B cell (primary cell): ENCODE data around the gene ZNF728. TPM values are rescaled to one million over a fixed set of nuclear protein-coding genes. Genes with fewer than 3 reads are reported as not detected.
"Not testable (repeated sequence)": the region's sequence is repeated elsewhere in the genome, so short reads cannot be mapped to it uniquely, and the experiment has no call there.

Experiments used
- ATAC-seq: fragments of 200-7000 bp; cut with Tn5 transposase; one replicate; pipeline ENCODE4 v1.10.0; 2021; ENCODE audit warnings: low read depth, mild to moderate bottlenecking, moderate number of reproducible peaks, moderate library complexity
- CTCF ChIA-PET: fragments of 350-600 bp; sonication (Branson Sonifier 250); formaldehyde crosslinking; loops from one replicate; lab custom pipeline; 2021; ENCODE audit warnings: antibody characterized with exemption, inconsistent platforms; lab: Charles Lee
- POLR2A ChIA-PET: fragments of 350-600 bp; sonication (Branson Sonifier 250); formaldehyde crosslinking; loops from one replicate; lab custom pipeline; 2021; ENCODE audit warnings: antibody characterized with exemption; lab: Charles Lee
- DNase-seq: peaks from one replicate; pipeline ENCODE4 v3.0.0; 2013
- H2AFZ ChIP-seq: 2 replicates; pipeline ENCODE4 v1.6.1; 2012; ENCODE audit warnings: mild to moderate bottlenecking, low read depth, low read length; ENCODE audit not compliant: insufficient read depth, poor library complexity, severe bottlenecking
- H3K27ac ChIP-seq, 2 donors: 1 replicate in 1 of 2; 2 replicates in 1 of 2; pipeline ENCODE4 v1.5.1; 2012 to 2013; ENCODE audit warnings: low read length in 2 of 2, mild to moderate bottlenecking in 2 of 2, moderate library complexity in 1 of 2
- H3K27me3 ChIP-seq, 4 experiments: fragments of 200-600 bp in 1 of 4; sonication (generic) in 1 of 4; replicated peaks in 1 of 4; 1 replicate in 2 of 4; 2 replicates in 2 of 4; pipeline versions ENCODE4 v1.6.1 to v1.7.0; 2013 to 2016; ENCODE audit warnings: low read length in 3 of 4, mild to moderate bottlenecking in 2 of 4, mixed read lengths in 1 of 4, moderate library complexity in 1 of 4; ENCODE audit not compliant: insufficient read depth in 4 of 4, control insufficient read depth in 3 of 4; ENCODE audit errors: control extremely low read depth in 1 of 4
- H3K36me3 ChIP-seq, 2 experiments: replicated peaks in 1 of 2; 1 replicate in 1 of 2; 2 replicates in 1 of 2; pipeline versions ENCODE4 v1.6.1 to v1.7.1; 2013; ENCODE audit warnings: low read length in 1 of 2; ENCODE audit not compliant: insufficient read depth in 2 of 2, control insufficient read depth in 1 of 2; ENCODE audit errors: control extremely low read depth in 1 of 2, extremely low read depth in 1 of 2
- H3K4me1 ChIP-seq, 2 donors: fragments of 200-600 bp in 1 of 2; sonication (generic) in 1 of 2; 1 replicate in 1 of 2; 2 replicates in 1 of 2; pipeline versions ENCODE4 v1.5.1 to v1.6.1; 2013 to 2017; ENCODE audit warnings: low read length in 2 of 2; ENCODE audit not compliant: control insufficient read depth in 2 of 2, insufficient read depth in 2 of 2
- H3K4me2 ChIP-seq: replicated peaks from 2 replicates; pipeline ENCODE3; 2012; ENCODE audit warnings: mild to moderate bottlenecking, low read depth, low read length; ENCODE audit not compliant: poor library complexity, severe bottlenecking
- H3K4me3 ChIP-seq, 5 experiments: fragments of 200-600 bp in 1 of 5; sonication (generic) in 1 of 5; 1 replicate in 3 of 5; 2 replicates in 2 of 5; pipeline versions ENCODE4 v1.5.1 to v1.7.0; 2011 to 2016; ENCODE audit warnings: low read length in 4 of 5, mild to moderate bottlenecking in 4 of 5, low read depth in 2 of 5, control low read depth in 1 of 5, moderate library complexity in 1 of 5; ENCODE audit not compliant: insufficient read depth in 1 of 5; ENCODE audit errors: control extremely low read depth in 1 of 5, extremely low read depth in 1 of 5
- H3K79me2 ChIP-seq: fragments of 200-600 bp; sonication (generic); one replicate; pipeline ENCODE4 v1.6.0; 2016; ENCODE audit warnings: low read length; ENCODE audit not compliant: control insufficient read depth, insufficient read depth
- H3K9ac ChIP-seq: fragments of 200-600 bp; sonication (generic); 2 replicates; pipeline ENCODE4 v1.6.1; 2017; ENCODE audit warnings: mild to moderate bottlenecking, low read length, moderate library complexity
- H3K9me3 ChIP-seq, 3 donors: one replicate each; pipeline versions ENCODE4 v1.6.1 to v1.7.1; 2013; ENCODE audit warnings: low read length in 2 of 3; ENCODE audit not compliant: control insufficient read depth in 2 of 3, insufficient read depth in 1 of 3; ENCODE audit errors: control extremely low read depth in 1 of 3
- H4K20me1 ChIP-seq: 2 replicates; pipeline ENCODE4 v1.6.0; 2012; ENCODE audit warnings: mild to moderate bottlenecking, low read length; ENCODE audit not compliant: insufficient read depth, control insufficient read depth, poor library complexity, severe bottlenecking
- H3K27ac Mint-ChIP-seq: one replicate; pipeline ENCODE4 v1.8.0; 2021; ENCODE audit warnings: mixed read lengths
- H3K27me3 Mint-ChIP-seq: one replicate; pipeline ENCODE4 v1.8.0; 2021; ENCODE audit warnings: mixed read lengths
- H3K4me1 Mint-ChIP-seq: one replicate; pipeline ENCODE4 v1.8.0; 2021; ENCODE audit warnings: mixed read lengths
- H3K4me3 Mint-ChIP-seq: one replicate; pipeline ENCODE4 v1.8.0; 2021; ENCODE audit warnings: mixed read lengths
- H3K9me3 Mint-ChIP-seq: one replicate; pipeline ENCODE4 v1.8.0; 2022; ENCODE audit warnings: mixed read lengths; ENCODE audit not compliant: insufficient read depth
- WGBS: methylation state at CpG from one replicate; pipeline ENCODE4 v1.1.5; 2013; ENCODE audit warnings: missing lambda C conversion rate; ENCODE audit not compliant: insufficient coverage; 5-methylcytosine and 5-hydroxymethylcytosine counted together
- intact Hi-C: fragments of 100-400 bp; cut with micrococcal nuclease; formaldehyde crosslinking; loops from one replicate; pipeline ENCODE4 v1.10.0; 2022
- polyA plus RNA-seq: library from polyadenylated mRNA; depleted of rRNA; stranded (reverse); fragments of >200 nt; gene quantifications from 2 replicates; pipeline ENCODE4 v1.2.3, GENCODE V29; 2012
- small RNA-seq: library from RNA; depleted of rRNA; stranded (forward); fragments of <200 nt; gene quantifications from one replicate; pipeline ENCODE3, GENCODE V24; 2012; ENCODE audit warnings: low replicate concordance, low read depth; ENCODE audit not compliant: insufficient read length
- total RNA-seq, 2 donors: library from RNA; stranded (reverse); fragments of 120-200 nt in 1 of 2; gene quantifications; 1 replicate in 1 of 2; 2 replicates in 1 of 2; pipeline versions ENCODE4 v1.2.3 to v1.2.4, GENCODE V29; 2013 to 2022

The ZNF728 gene
- total and polyA plus RNA-seq, 2 donors (not counting 1 experiment from before 2014, with no cell fraction given): not detected

- H3K79me2 ChIP-seq, intact Hi-C loops, H3K4me3 ChIP-seq, H3K36me3 ChIP-seq, H4K20me1 ChIP-seq, H3K27me3 ChIP-seq, H3K27ac Mint-ChIP-seq, H3K9me3 Mint-ChIP-seq, H2AFZ ChIP-seq, H3K4me3 Mint-ChIP-seq, DNase-seq, H3K27ac ChIP-seq, H3K9ac ChIP-seq, H3K27me3 Mint-ChIP-seq, POLR2A ChIA-PET, ATAC-seq, H3K4me1 ChIP-seq, H3K4me2 ChIP-seq, H3K4me1 Mint-ChIP-seq, CTCF ChIA-PET, H3K9me3 ChIP-seq: not testable (repeated sequence)
- over 99% methylated on average over 33 of the region's 41 CpGs for WGBS
These were observed 77.8 kb downstream of the ZNF728 start for GRCh38 chr19:22925181-22925580.

Small RNAs within 50 kb of the gene (small RNA-seq; reads per million reads assigned to genes)
- not detected for gene AC022145.2

Other genes with a start within 250 kb of the ZNF728 start
- 0.12 TPM in 1 of 2 replicates, not detected in the other for gene ZNF99, start 219.0 kb downstream of the ZNF728 start, total RNA-seq
- gene ZNF99, start 219.0 kb downstream of the ZNF728 start, polyA plus RNA-seq: 0.06 TPM in 1 of 2 replicates, not detected in the other
- gene ZNF723, start 170.9 kb downstream of the ZNF728 start, total RNA-seq: not detected in 2 replicates
- gene ZNF723, start 170.9 kb downstream of the ZNF728 start, polyA plus RNA-seq: not detected in 2 replicates
- gene ZNF730, start 113.8 kb upstream of the ZNF728 start, total RNA-seq: 0.78 and 0.86 TPM in 2 replicates
- gene ZNF730, start 113.8 kb upstream of the ZNF728 start, polyA plus RNA-seq: 0.22 and 0.27 TPM in 2 replicates
- gene ZNF724, start 247.2 kb upstream of the ZNF728 start, total RNA-seq: 7.9 and 10.0 TPM in 2 replicates
- 0.94 and 1.6 TPM in 2 replicates for gene ZNF724, start 247.2 kb upstream of the ZNF728 start, polyA plus RNA-seq